GM19324 (cell line): ENCODE measurements around the gene PRKAR1B.

Experiments used
- ATAC-seq: cut with Tn5 transposase; IDR thresholded peaks from one replicate; pipeline ENCODE4 v1.9.1; 2021; ENCODE audit warnings: mild to moderate bottlenecking, moderate library complexity; ENCODE audit not compliant: unreplicated experiment, low FRiP score

PRKAR1B gene

DNA sequence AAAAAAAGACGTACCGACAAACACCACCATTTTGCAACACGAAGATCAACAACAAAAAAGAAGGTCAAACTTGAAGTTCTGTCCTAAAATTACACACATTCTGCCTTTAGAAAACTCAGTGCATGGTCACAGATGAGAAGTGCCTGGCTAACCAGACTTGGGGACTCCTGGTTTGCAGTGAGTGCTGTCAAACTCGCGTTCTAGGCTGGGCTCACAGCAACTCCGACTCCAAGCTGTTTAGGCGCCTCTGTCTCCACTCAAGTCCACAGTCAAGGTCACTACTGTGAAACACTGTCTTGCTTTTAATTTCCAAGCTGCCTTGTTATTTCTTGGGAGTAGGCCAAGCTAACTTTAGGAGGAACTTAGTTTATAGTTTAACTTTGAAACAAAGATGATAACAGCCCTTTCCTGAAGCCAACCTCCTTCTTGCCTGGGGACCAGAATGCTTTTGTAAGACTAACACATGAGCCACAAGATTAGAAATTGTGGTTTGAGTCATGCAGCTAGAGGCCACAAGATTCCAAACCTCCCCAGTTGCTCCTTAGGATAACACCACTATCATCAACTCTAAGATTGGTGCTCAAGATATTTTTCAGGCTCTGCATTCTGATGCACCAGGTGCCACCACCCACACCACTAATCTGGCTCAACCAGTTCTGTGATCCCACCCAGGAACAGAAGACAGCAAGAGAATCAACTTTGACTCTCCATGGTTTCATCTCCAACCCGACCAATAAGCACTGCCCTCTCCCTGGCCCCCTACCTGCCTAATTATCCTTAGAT lies 1.7 kb downstream of the PRKAR1B start:
- no peak for ATAC-seq

DNA sequence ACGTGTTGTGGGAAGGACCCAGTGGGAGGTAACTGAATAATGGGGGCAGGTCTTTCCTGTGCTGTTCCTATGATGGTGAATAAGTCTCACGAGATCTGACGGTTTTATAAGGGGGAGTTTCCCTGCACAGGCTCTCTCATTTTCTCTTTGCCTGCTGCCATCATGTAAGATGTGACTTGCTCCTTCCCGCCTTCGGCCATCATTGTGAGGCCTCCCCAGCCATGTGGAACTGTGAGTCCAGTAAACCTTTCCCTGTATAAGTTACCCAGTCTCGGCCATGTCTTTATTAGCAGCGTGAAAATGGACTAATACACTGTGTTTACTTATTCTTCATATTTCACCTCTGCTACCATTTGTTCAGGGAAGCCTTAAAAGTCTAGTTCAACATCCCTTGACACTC lies 2.8 kb downstream of the PRKAR1B start:
- no peak for ATAC-seq

DNA sequence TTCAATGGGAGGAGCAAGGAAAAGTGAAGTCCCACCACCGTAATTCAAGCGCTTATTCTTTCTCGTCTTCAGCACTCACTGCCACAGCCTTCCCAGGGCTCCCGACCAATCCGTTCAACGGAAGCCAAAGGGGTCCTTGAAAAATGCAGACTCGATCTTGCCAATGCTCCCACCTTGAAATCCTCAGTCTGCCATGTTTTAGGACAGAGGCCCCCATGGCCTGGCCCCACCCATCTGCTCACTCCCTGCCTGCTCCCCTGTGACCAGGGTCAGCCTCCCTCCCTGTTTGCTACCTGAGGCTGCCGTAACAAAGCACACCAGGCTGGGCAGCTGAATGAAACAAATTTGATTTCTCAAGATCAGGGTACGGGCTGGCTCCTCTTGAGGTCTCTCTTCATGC lies 3.5 kb downstream of the PRKAR1B start:
- no peak for ATAC-seq

GRCh38 chr7:721619-722248 lies 5.3 kb downstream of the PRKAR1B start:
- ATAC-seq: no peak

- ATAC-seq: no peak
Observed at GRCh38 chr7:716636-717035, 10.4 kb downstream of the PRKAR1B start.

DNA sequence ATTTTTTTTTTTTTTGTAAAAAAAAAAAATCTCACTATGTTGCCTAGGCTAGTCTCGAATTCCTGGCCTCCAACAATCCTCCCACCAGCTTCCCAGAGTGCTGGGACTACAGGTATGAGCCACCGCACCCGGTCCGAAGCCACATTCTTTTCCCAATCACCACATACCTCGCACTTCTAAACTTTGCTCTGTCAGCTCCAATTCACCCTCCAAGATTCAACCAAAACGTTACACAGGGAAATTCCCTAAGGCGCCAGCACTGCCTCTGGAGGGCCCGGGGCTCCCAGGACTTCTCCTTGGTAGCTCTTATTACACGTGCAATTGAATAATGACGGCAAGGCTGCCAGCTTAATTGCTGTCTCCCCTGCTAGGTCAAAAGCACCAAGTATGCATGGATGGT lies 10.9 kb downstream of the PRKAR1B start:
- ATAC-seq: no peak

DNA sequence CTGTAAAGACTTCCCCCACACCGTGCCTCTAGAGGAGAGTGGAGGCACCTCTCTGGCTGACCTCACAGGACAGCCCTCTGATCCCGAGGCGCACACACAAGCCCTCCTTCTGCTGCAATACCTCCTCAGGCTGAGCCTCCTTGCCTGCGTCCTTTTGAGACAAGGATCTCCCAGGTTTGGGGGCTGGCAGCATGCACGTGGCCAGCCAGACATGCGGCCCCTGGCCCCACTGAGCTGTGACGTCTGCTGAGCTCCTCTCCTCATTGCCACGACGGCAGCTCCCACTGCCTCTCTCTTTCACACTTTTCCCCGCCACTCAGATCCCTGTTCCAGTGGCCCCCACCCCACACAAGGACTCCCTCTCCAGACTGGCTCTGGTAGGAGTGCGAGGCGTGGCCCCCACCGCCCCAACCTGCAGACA lies 12.8 kb downstream of the PRKAR1B start:
- ATAC-seq: no peak

DNA sequence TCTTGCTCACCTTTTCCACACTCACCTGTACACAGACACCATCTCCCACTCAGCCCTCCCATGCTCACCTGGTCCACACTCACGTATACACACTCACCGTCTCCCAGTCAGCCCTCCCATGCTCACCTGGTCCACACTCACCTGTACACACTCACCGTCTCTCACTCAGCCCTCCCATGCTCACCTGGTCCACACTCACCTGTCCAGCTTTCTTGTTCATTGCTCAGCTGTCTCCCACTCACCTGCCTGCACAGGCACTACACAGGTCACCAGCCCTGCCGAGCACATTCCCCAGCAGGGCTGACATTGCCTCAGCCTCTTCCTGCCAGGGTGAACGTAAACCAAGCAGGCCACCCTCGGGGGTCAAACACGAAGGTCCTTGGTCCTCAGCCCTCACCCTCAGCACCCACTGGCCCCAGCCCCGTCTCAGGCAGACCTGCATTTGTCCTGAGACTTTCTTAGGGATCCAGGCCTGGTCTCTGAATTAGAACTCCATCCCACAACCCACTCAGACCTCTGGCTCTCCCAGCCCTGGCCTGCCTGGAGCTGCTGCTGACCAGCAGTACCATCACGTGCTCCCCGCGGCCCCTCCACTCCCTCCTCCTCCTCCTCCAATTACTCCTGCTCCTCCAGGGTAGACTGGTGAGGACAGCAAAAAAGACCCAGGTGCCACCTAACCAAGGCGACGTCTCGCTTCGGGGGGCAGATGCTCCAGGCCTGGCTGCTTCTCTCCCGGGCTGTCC lies 13.4 kb downstream of the PRKAR1B start:
- no peak for ATAC-seq

DNA sequence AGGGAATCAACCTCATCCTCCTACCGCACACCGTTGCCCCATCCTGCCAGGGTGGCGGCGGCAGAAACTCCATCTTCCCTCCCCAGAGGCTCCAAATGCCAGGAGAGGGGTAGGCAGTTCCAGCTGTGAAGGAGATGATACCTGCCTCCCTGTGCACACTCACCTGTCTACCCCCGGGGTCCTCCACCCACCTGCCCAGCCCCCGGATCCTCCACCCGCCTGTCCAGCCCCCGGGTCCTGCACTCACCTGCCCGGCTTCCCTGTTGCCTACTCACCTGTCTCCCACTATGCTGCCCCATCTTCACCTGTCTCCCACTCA lies 14.0 kb downstream of the PRKAR1B start:
- ATAC-seq: no peak

- ATAC-seq: no peak
Observed at GRCh38 chr7:712381-713138, 14.5 kb downstream of the PRKAR1B start.

- ATAC-seq: no peak
Observed at GRCh38 chr7:711922-712380, 15.1 kb downstream of the PRKAR1B start.

GRCh38 chr7:711093-711921 lies 15.8 kb downstream of the PRKAR1B start:
- ATAC-seq: no peak

DNA sequence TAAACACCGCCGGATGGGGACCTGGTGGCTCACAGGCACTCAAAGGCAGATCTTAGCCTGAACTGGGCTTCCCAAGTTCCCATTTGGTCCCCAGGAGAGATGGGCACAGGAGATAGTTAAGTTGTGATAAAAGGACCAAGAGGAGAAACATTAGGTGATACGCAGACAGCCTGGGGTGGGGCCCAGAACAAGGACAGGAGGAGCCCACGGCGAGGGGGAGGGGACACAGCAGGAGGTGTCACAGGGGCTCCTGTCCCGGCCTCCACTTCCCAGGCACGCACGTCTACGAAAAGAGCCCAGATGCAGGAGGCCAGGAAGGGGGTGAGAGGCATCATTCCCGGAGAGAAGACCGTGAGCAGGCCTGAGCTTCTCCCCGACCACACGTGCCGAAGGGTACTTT lies 16.9 kb downstream of the PRKAR1B start:
- no peak for ATAC-seq

DNA sequence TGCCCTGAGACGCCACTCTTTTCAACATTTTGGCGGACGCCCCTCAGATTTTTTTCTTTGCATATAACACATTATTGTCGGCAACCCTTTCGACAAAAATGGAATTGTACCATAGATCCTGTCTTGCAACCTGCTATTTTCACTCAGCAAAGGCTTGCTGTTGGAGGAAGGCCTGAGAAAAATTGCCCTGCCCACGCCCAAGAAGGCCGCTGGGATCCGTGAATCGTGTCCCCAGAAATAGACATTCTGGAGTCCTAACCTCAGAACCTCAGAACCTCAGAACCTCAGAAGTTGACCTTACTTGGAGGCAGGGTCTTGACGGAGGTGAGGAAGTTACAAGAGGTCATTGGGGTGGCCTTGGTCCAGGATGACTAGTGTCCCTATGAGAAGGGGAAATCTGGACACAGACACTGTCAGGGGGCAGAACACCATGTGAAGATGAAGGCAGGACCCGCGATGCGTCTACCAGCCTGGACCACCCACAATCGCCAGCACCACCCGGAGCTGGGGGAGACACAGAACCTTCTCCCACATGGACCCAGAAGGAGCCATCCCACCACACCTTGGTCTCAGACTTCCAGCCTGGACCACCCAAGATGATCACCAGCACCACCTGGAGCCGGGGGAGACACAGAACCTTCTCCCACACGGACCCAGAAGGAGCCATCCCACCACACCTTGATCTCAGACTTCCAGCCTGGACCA lies 19.6 kb downstream of the PRKAR1B start:
- ATAC-seq: no peak

GRCh38 chr7:706721-707120 lies 20.4 kb downstream of the PRKAR1B start:
- ATAC-seq: no peak

GRCh38 chr7:703049-703448 lies 24.0 kb downstream of the PRKAR1B start:
- ATAC-seq: no peak

- no peak for ATAC-seq
Observed at GRCh38 chr7:701086-701671, 25.9 kb downstream of the PRKAR1B start.

DNA sequence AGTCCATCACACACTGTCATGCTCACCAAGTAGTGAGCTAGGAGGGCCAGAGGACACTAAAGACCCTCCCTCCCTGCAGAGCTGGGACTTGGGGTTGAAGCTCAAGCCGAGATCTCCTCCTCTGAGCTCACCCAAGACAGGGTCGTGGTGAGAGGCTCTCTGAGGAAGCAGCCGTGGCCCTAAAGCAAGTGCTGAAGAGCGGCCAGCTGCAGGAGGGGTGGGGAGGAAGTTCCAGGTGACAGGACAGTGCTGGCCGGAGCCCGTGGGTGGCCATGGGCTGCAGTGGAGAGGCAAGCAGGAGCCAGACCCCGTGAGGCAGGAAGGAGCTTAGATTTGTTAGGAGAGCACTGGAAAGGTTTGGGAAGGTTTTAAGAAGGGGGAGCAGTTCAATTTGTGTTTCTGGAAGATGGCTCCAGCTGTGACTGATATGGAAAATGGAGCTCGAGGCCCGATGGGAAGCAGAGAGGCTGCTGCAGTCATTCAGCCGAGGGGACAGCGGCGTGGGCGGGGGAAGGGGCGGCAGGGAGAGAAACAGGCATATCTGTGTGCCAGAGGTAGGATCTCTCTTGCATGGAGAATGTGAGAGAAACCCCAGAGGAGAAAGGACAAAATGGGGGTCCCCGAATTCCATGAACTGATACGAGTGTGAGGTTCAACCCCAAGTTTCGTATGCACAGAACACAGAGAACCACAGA lies 27.5 kb downstream of the PRKAR1B start:
- no peak for ATAC-seq
